ENCODE results near the gene SLC16A4.

DNA sequence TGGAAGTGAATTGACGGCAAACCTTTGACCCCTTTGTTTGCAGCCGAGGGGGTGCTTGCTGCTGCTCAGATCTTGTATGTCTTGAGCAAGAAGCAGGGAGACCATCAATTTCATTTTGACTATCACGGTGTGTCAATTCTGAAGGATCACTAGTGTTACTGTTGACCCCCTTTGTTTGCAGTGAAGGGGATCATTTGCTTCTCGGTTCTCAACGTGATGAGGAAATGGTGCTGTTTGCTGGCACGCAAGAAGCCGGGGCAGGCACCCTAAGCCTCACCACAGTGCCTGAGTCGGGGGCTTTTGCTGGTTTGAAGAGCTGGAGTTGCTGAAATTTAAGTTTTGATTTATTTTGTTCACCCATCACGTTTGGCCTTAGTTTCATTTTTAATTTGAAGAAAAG, 44.1 kb downstream of the SLC16A4 start:
- TF ChIP-seq POLR2A (IDR thresholded peaks at IDR 0.05), result no peak
- TF ChIP-seq CTCF (IDR thresholded peaks at IDR 0.05), result no peak

All from lower leg skin (tissue), 3 donors.